Liver (tissue), 9 donors: ENCODE data around the gene TMEM63A. TPM values are rescaled to one million over a fixed set of nuclear protein-coding genes. Genes with fewer than 3 reads are reported as not detected.

Experiments
- DNase-seq: peaks from one replicate; pipeline ENCODE4 v3.0.0-alpha.2; 2017; ENCODE audit warnings: low spot score
- H3K27ac ChIP-seq, 2 donors: one replicate each; pipeline ENCODE4 v1.7.0; 2013; ENCODE audit warnings: inconsistent platforms in 2 of 2, low read length in 2 of 2, control low read depth in 1 of 2, low read depth in 1 of 2, mild to moderate bottlenecking in 1 of 2
- H3K27me3 ChIP-seq, 4 donors: one replicate each; pipeline versions ENCODE4 v1.6.1 to v1.7.0; 2013; ENCODE audit warnings: low read length in 3 of 4, inconsistent platforms in 1 of 4, mild to moderate bottlenecking in 1 of 4, moderate library complexity in 1 of 4; ENCODE audit not compliant: control insufficient read depth in 4 of 4, insufficient read depth in 4 of 4
- H3K36me3 ChIP-seq, 4 donors: one replicate each; pipeline versions ENCODE4 v1.6.1 to v1.7.0; 2013; ENCODE audit warnings: low read length in 3 of 4, mild to moderate bottlenecking in 3 of 4, low read depth in 1 of 4, moderate library complexity in 1 of 4; ENCODE audit not compliant: control insufficient read depth in 4 of 4, insufficient read depth in 3 of 4
- H3K4me1 ChIP-seq, 4 donors: one replicate each; pipeline versions ENCODE4 v1.6.1 to v1.7.0; 2013; ENCODE audit warnings: low read length in 3 of 4, mild to moderate bottlenecking in 3 of 4, moderate library complexity in 1 of 4; ENCODE audit not compliant: control insufficient read depth in 4 of 4, insufficient read depth in 4 of 4
- H3K4me3 ChIP-seq, 3 donors: one replicate each; pipeline versions ENCODE4 v1.6.1 to v1.7.0; 2013; ENCODE audit warnings: low read length in 3 of 3, control low read depth in 1 of 3, low read depth in 1 of 3, mild to moderate bottlenecking in 1 of 3
- H3K9ac ChIP-seq, 2 donors: one replicate each; pipeline ENCODE4 v1.7.0; 2013; ENCODE audit warnings: low read length in 2 of 2, mild to moderate bottlenecking in 2 of 2, moderate library complexity in 2 of 2, control low read depth in 1 of 2, low read depth in 1 of 2
- H3K9me3 ChIP-seq, 4 donors: one replicate each; pipeline versions ENCODE4 v1.6.1 to v1.7.0; 2013; ENCODE audit warnings: low read length in 3 of 4; ENCODE audit not compliant: control insufficient read depth in 4 of 4
- ATF3 ChIP-seq: IDR thresholded peaks from 2 replicates; pipeline ENCODE4 v1.6.1; 2016; ENCODE audit warnings: antibody characterized with exemption
- EGR1 ChIP-seq, 2 donors: IDR thresholded peaks; 2 replicates each; pipeline ENCODE4 v1.6.1; 2016 to 2018; ENCODE audit warnings: antibody characterized with exemption in 2 of 2, low read depth in 2 of 2
- FOXA1 ChIP-seq: IDR thresholded peaks from 2 replicates; pipeline ENCODE4 v1.6.1; 2016; ENCODE audit warnings: antibody characterized with exemption
- FOXA2 ChIP-seq: IDR thresholded peaks from 2 replicates; pipeline ENCODE4 v1.6.1; 2016; ENCODE audit warnings: antibody characterized with exemption
- GABPA ChIP-seq, 2 donors: IDR thresholded peaks in 1 of 2; conservative IDR thresholded peaks in 1 of 2; 2 replicates each; pipeline ENCODE4 v1.6.1; 2016; ENCODE audit warnings: antibody characterized with exemption in 2 of 2, mild to moderate bottlenecking in 1 of 2, moderate library complexity in 1 of 2
- HNF4A ChIP-seq, 2 donors: conservative IDR thresholded peaks; 2 replicates each; pipeline ENCODE4 v1.6.1; 2016; ENCODE audit warnings: antibody characterized with exemption in 2 of 2, mild to moderate bottlenecking in 2 of 2
- HNF4G ChIP-seq: IDR thresholded peaks from 2 replicates; pipeline ENCODE4 v1.6.1; 2016; ENCODE audit warnings: antibody characterized with exemption
- JUND ChIP-seq, 2 donors: IDR thresholded peaks; 2 replicates each; pipeline ENCODE4 v1.6.1; 2016; ENCODE audit warnings: antibody characterized with exemption in 2 of 2
- NR2F2 ChIP-seq: IDR thresholded peaks from 2 replicates; pipeline ENCODE4 v1.6.1; 2016; ENCODE audit warnings: antibody characterized with exemption
- RAD21 ChIP-seq, 2 donors: IDR thresholded peaks; 2 replicates each; pipeline ENCODE4 v1.6.1; 2016; ENCODE audit warnings: antibody characterized with exemption in 2 of 2, mild to moderate bottlenecking in 2 of 2
- RXRA ChIP-seq, 2 donors: IDR thresholded peaks; 2 replicates each; pipeline ENCODE4 v1.6.1; 2017 to 2018; ENCODE audit warnings: antibody characterized with exemption in 2 of 2, mild to moderate bottlenecking in 1 of 2
- SP1 ChIP-seq: IDR thresholded peaks from 2 replicates; pipeline ENCODE4 v1.6.1; 2018; ENCODE audit warnings: antibody characterized with exemption, mild to moderate bottlenecking
- YY1 ChIP-seq: IDR thresholded peaks from 2 replicates; pipeline ENCODE4 v1.6.1; 2016; ENCODE audit warnings: antibody characterized with exemption, mild to moderate bottlenecking
- ZBTB33 ChIP-seq: IDR thresholded peaks from 2 replicates; pipeline ENCODE4 v1.6.1; 2016; ENCODE audit warnings: antibody characterized with exemption
- WGBS: extraction: QIAGEN DNeasy Blood & Tissue Kit; methylation state at CpG from one replicate; pipeline ENCODE4 v1.1.7; 2013; 5-methylcytosine and 5-hydroxymethylcytosine counted together
- polyA plus RNA-seq, 2 donors: library from polyadenylated mRNA; stranded (reverse) in 1 of 2; unstranded in 1 of 2; fragments of 200-250 nt in 1 of 2; fragments of >200 nt in 1 of 2; fragmentation: Nextera tagmentation in 1 of 2; extraction: Ambion mirVana in 1 of 2; gene quantifications; one replicate each; pipeline versions ENCODE4 v1.2.1 to v1.2.3, GENCODE V29; 2013 to 2015
- total RNA-seq, 2 donors: library from RNA; depleted of rRNA; stranded (reverse); fragments of >200 nt; gene quantifications; one replicate each; pipeline ENCODE4 v1.2.3, GENCODE V29; 2014
- TF ChIP-seq, protein P1 (sequence below): fragments of 150-350 bp; IDR thresholded peaks from 2 replicates; pipeline ENCODE4 v1.5.1; 2017; ENCODE audit warnings: improper control_type of control experiment, low read depth, low read length; ENCODE audit not compliant: missing input control
- TF ChIP-seq, protein P2 (sequence below): IDR thresholded peaks from 2 replicates; pipeline ENCODE4 v1.6.1; 2016; ENCODE audit warnings: antibody characterized with exemption, mild to moderate bottlenecking
- donor health status: healthy.
- donor health status: healthy.
- donor health status: healthy.
- donor health status: healthy.
- donor health status: healthy.

The TMEM63A gene
- total and polyA plus RNA-seq, 4 donors, result 9.6 to 54.0 (median 11.6) TPM

- Histone ChIP-seq H3K9me3 (no peaks in the 10 kb centered on the region), H3K4me3 (no peak within 1 kb of the TSS), H3K9ac (no peak within 1 kb of the TSS), H3K27me3 (no peaks in the 10 kb centered on the region), H3K36me3 (no peaks in the 10 kb centered on the region), H3K27ac (peak within 1 kb of the TSS; percentile 55 to 64), H3K4me1 (peaks cover 24 to 47% (median 36%) of the 10 kb centered on the region in 4 donors)
- TF ChIP-seq RXRA (IDR thresholded peaks at IDR 0.05) (no peak), YY1 (no peak), RAD21 (IDR thresholded peaks at IDR 0.05) (no peak), FOXA2 (no peak), ATF3 (no peak), EGR1 (IDR thresholded peaks at IDR 0.05; ENCODE audit: low read depth in 2 of 2) (no peak), ZBTB33 (no peak), SP1 (no peak), JUND (IDR thresholded peaks at IDR 0.05) (no peak), HNF4G (no peak), HNF4A (conservative IDR thresholded peaks at IDR 0.05) (no peak), GABPA (IDR thresholded peaks at IDR 0.05 in 1 of 2, conservative IDR thresholded peaks at IDR 0.05 in 1 of 2) (no peak), NR2F2 (no peak), FOXA1 (no peak)
- TF ChIP-seq, protein P1, sequence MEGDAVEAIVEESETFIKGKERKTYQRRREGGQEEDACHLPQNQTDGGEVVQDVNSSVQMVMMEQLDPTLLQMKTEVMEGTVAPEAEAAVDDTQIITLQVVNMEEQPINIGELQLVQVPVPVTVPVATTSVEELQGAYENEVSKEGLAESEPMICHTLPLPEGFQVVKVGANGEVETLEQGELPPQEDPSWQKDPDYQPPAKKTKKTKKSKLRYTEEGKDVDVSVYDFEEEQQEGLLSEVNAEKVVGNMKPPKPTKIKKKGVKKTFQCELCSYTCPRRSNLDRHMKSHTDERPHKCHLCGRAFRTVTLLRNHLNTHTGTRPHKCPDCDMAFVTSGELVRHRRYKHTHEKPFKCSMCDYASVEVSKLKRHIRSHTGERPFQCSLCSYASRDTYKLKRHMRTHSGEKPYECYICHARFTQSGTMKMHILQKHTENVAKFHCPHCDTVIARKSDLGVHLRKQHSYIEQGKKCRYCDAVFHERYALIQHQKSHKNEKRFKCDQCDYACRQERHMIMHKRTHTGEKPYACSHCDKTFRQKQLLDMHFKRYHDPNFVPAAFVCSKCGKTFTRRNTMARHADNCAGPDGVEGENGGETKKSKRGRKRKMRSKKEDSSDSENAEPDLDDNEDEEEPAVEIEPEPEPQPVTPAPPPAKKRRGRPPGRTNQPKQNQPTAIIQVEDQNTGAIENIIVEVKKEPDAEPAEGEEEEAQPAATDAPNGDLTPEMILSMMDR, result no peak
- TF ChIP-seq, protein P2, sequence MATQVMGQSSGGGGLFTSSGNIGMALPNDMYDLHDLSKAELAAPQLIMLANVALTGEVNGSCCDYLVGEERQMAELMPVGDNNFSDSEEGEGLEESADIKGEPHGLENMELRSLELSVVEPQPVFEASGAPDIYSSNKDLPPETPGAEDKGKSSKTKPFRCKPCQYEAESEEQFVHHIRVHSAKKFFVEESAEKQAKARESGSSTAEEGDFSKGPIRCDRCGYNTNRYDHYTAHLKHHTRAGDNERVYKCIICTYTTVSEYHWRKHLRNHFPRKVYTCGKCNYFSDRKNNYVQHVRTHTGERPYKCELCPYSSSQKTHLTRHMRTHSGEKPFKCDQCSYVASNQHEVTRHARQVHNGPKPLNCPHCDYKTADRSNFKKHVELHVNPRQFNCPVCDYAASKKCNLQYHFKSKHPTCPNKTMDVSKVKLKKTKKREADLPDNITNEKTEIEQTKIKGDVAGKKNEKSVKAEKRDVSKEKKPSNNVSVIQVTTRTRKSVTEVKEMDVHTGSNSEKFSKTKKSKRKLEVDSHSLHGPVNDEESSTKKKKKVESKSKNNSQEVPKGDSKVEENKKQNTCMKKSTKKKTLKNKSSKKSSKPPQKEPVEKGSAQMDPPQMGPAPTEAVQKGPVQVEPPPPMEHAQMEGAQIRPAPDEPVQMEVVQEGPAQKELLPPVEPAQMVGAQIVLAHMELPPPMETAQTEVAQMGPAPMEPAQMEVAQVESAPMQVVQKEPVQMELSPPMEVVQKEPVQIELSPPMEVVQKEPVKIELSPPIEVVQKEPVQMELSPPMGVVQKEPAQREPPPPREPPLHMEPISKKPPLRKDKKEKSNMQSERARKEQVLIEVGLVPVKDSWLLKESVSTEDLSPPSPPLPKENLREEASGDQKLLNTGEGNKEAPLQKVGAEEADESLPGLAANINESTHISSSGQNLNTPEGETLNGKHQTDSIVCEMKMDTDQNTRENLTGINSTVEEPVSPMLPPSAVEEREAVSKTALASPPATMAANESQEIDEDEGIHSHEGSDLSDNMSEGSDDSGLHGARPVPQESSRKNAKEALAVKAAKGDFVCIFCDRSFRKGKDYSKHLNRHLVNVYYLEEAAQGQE, result no peak
- 80% methylated on average over 11 of the region's 11 CpGs for WGBS
- no peak for DNase-seq
Observed at GRCh38 chr1:225888898-225889601, 6.9 kb upstream of the TMEM63A start, which contains the start of gene LEFTY1. LEFTY1 (minus strand) TSS chr1:225889146; CDS start chr1:225889066, 80 bp downstream.
